NB4 (cell line): Measurements from ENCODE around the gene BIK.

Experiments used
- DNase-seq: peaks from one replicate; pipeline ENCODE4 v3.0.0; 2010; ENCODE audit warnings: low read depth
- H3K4me3 ChIP-seq: one replicate; pipeline ENCODE4 v1.5.1; 2011; ENCODE audit warnings: mild to moderate bottlenecking, low read depth, low read length, moderate library complexity
- MAX ChIP-seq: IDR thresholded peaks from 2 replicates; pipeline ENCODE4 v1.6.1; 2011; ENCODE audit warnings: low read depth, low read length
- MYC ChIP-seq: IDR thresholded peaks from 2 replicates; pipeline ENCODE4 v1.6.1; 2011; ENCODE audit warnings: low read depth, low read length
- POLR2A ChIP-seq: IDR thresholded peaks from 2 replicates; pipeline ENCODE4 v1.6.1; 2011; ENCODE audit warnings: mild to moderate bottlenecking; ENCODE audit not compliant: insufficient read length; ENCODE audit errors: extremely low read depth
- TF ChIP-seq, protein P1 (sequence below): IDR thresholded peaks from one replicate; pipeline ENCODE4 v1.5.1; 2012; ENCODE audit warnings: low read depth, low read length

BIK gene

DNA sequence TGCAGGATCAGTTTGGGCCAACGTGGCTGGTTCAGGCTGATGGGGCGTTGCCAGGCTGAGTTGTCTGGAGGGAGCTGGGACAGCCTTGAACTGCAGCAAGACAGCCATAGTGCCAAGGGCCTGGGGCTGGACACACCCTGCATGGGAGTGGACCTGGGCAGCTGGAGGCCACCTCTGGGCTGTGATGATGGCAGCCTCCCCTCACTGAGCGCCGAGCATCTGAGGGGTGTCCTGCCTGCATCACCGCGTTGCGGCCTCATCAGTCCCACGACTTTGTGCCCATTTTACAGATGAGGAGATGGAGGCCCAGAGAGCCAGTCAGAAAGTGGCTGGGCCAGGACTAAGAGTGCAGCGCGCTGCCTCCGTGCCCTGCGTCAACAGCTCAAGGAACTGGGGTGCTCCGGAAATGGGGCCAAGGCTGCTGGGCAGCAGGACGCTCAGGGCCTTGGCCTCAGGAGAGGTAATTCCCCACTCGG lies 40.2 kb downstream of the BIK start:
- DNase-seq = no peak
- TF ChIP-seq, protein P1, sequence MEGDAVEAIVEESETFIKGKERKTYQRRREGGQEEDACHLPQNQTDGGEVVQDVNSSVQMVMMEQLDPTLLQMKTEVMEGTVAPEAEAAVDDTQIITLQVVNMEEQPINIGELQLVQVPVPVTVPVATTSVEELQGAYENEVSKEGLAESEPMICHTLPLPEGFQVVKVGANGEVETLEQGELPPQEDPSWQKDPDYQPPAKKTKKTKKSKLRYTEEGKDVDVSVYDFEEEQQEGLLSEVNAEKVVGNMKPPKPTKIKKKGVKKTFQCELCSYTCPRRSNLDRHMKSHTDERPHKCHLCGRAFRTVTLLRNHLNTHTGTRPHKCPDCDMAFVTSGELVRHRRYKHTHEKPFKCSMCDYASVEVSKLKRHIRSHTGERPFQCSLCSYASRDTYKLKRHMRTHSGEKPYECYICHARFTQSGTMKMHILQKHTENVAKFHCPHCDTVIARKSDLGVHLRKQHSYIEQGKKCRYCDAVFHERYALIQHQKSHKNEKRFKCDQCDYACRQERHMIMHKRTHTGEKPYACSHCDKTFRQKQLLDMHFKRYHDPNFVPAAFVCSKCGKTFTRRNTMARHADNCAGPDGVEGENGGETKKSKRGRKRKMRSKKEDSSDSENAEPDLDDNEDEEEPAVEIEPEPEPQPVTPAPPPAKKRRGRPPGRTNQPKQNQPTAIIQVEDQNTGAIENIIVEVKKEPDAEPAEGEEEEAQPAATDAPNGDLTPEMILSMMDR = no peak
- TF ChIP-seq MAX = no peak
- TF ChIP-seq MYC = no peak
- no peak for TF ChIP-seq POLR2A
- H3K4me3 ChIP-seq = peak overlapping the region; percentile 21

GRCh38 chr22:43151251-43152002 lies 40.9 kb downstream of the BIK start, which contains the start of gene TSPO:
TSS of gene TSPO (plus strand) at chr22:43151559. CDS start at chr22:43159239, 7,680 bp downstream.
- peak; percentile 53 for DNase-seq

DNA sequence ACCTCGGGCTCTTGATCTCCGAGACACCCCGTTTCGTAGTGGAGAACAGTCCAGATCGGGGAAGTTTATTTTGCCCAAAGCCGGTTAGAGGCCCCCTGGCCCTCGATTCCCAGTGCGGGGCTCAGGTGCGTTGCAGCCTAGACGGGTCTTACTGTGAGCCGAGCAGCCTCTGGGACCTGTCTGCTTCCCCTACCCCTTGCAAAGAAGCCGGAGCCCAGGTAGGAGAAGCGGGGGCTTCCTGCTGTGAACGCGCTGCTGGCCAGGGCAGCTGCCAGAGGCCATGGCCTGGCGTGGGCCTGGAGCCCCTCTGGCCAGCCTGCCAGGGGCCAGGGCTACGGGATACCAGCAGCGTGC lies 41.4 kb downstream of the BIK start:
- peak overlapping the region; percentile 73 for H3K4me3 ChIP-seq
- TF ChIP-seq MAX (no peak), MYC (no peak), POLR2A (no peak)
- TF ChIP-seq, protein P1 = no peak
- DNase-seq = no peak

More at GRCh38 chr22:43151251-43152002, 40.9 kb downstream of the BIK start, which contains the start of gene TSPO:
- H3K4me3 ChIP-seq = peak within 1 kb of the TSS; percentile 73
- peak; percentile 17 for TF ChIP-seq POLR2A
- TF ChIP-seq, protein P1 = no peak

- TF ChIP-seq, protein P1 = no peak
- no peak for TF ChIP-seq MAX
- no peak for TF ChIP-seq POLR2A
- no peak for TF ChIP-seq MYC
- peak; percentile 58 for DNase-seq
- peak overlapping the region; percentile 73 for H3K4me3 ChIP-seq
Observed at GRCh38 chr22:43152357-43153071, 42.0 kb downstream of the BIK start.

GRCh38 chr22:43153899-43154298 lies 43.3 kb downstream of the BIK start:
- no peak for TF ChIP-seq MYC
- no peak for TF ChIP-seq MAX
- TF ChIP-seq, protein P1 = no peak
- TF ChIP-seq POLR2A = no peak
- DNase-seq = peak; percentile 62
- peak overlapping the region; percentile 11 for H3K4me3 ChIP-seq
